GM12878 (cell line): ENCODE results near the gene ATOSB.

Source experiments
- CTCF ChIP-seq, 3 experiments: IDR thresholded peaks in 2 of 3; conservative IDR thresholded peaks in 1 of 3; 2 replicates each; pipeline ENCODE4 v1.5.1; 2011; ENCODE audit warnings: low read depth in 3 of 3, low read length in 3 of 3, mild to moderate bottlenecking in 3 of 3, control low read depth in 2 of 3, moderate library complexity in 2 of 3, inconsistent platforms in 1 of 3, mixed read lengths in 1 of 3; ENCODE audit not compliant: control insufficient read depth in 2 of 3, insufficient read depth in 1 of 3; ENCODE audit errors: extremely low read depth in 1 of 3
- GABPA ChIP-seq: IDR thresholded peaks from 2 replicates; pipeline ENCODE4 v1.6.1; 2014; ENCODE audit warnings: antibody characterized with exemption, low read depth, mild to moderate bottlenecking, inconsistent platforms
- HDGF ChIP-seq: fragments of 450-650 bp; IDR thresholded peaks from 2 replicates; pipeline ENCODE4 v1.6.1; 2016; ENCODE audit warnings: antibody characterized with exemption
- PAX8 ChIP-seq: fragments of 450-650 bp; IDR thresholded peaks from 2 replicates; pipeline ENCODE4 v1.6.1; 2017; ENCODE audit warnings: mild to moderate bottlenecking, moderate library complexity
- POLR2A ChIP-seq: IDR thresholded peaks from 2 replicates; pipeline ENCODE4 v1.6.1; 2011; ENCODE audit warnings: low read depth, mild to moderate bottlenecking, low read length
- SMC3 ChIP-seq: IDR thresholded peaks from 2 replicates; pipeline ENCODE4 v1.6.1; 2011; ENCODE audit warnings: low read length, improper control_type of control experiment, borderline replicate concordance

GRCh38 chr9:35152926-35153325, 37.3 kb upstream of the ATOSB start:
- no peak for TF ChIP-seq CTCF (IDR thresholded peaks at IDR 0.05 in 2 of 3, conservative IDR thresholded peaks at IDR 0.05 in 1 of 3; ENCODE audit: control insufficient read depth in 2 of 3, extremely low read depth in 1 of 3, insufficient read depth in 1 of 3, low read depth in 3 of 3, low read length in 3 of 3)
- TF ChIP-seq HDGF: no peak
- TF ChIP-seq GABPA: no peak
- TF ChIP-seq POLR2A: no peak
- no peak for TF ChIP-seq PAX8
- no peak for TF ChIP-seq SMC3
